ENCODE data around the gene ATP1A1.

- no peak for TF ChIP-seq CTCF (IDR thresholded peaks at IDR 0.05)
- TF ChIP-seq JUNB (IDR thresholded peaks at IDR 0.05), result no peak
- no peak for TF ChIP-seq RAD21 (conservative IDR thresholded peaks at IDR 0.05 in 1 of 2, IDR thresholded peaks at IDR 0.05 in 1 of 2)
- TF ChIP-seq, protein P1, sequence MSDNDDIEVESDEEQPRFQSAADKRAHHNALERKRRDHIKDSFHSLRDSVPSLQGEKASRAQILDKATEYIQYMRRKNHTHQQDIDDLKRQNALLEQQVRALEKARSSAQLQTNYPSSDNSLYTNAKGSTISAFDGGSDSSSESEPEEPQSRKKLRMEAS (IDR thresholded peaks at IDR 0.05), result no peak; the same call in 1 of the 2 replicates
- no peak for TF ChIP-seq RNF2 (IDR thresholded peaks at IDR 0.05; ENCODE audit: borderline replicate concordance, low read depth)
- TF ChIP-seq NR3C1 (IDR thresholded peaks at IDR 0.05), result no peak
- TF ChIP-seq SMC3 (IDR thresholded peaks at IDR 0.05), result no peak
- TF ChIP-seq TFCP2L1 (CRISPR knock-in tag; IDR thresholded peaks at IDR 0.05), result no peak
- no peak for TF ChIP-seq ZFP36 (IDR thresholded peaks at IDR 0.05; ENCODE audit: borderline replicate concordance, partially characterized antibody)
- TF ChIP-seq POLR2A (IDR thresholded peaks at IDR 0.05; ENCODE audit: low read length), result no peak
- no peak for TF ChIP-seq RCOR1 (IDR thresholded peaks at IDR 0.05; ENCODE audit: low read depth, low read length)
- no peak for TF ChIP-seq ELK1 (IDR thresholded peaks at IDR 0.05; ENCODE audit: low read depth, low read length)
Observed at GRCh38 chr1:116373431-116374352, 648 bp downstream of the ATP1A1 start.

Data from A549 (cell line).